ENCODE results near the gene NAALAD2. TPM values are rescaled to one million over a fixed set of nuclear protein-coding genes. Genes with fewer than 3 reads are reported as not detected.
A peak's percentile ranks its signal among the peaks of the same experiment; 100 is the strongest.
"Not testable (repeated sequence)": the region's sequence is repeated elsewhere in the genome, so short reads cannot be mapped to it uniquely, and the experiment has no call there.

NAALAD2 gene
- not detected for total RNA-seq

GRCh38 chr11:90134478-90135003 lies at the start of gene NAALAD2:
NAALAD2 (plus strand) TSS chr11:90134663; CDS start chr11:90134759, 96 bp downstream.
- ATAC-seq (replicated peaks), result no peak
- Mint-ChIP-seq H3K4me1 (no peaks in the 10 kb centered on the region), H3K36me3 (ENCODE audit: low read depth) (no peaks in the 10 kb centered on the region), H3K9me3 (no peaks in the 10 kb centered on the region), H3K27me3 (peaks cover 52% of the 10 kb centered on the region), H3K27ac (no peak within 1 kb of the TSS), H3K4me3 (peak within 1 kb of the TSS; percentile 43)

DNA sequence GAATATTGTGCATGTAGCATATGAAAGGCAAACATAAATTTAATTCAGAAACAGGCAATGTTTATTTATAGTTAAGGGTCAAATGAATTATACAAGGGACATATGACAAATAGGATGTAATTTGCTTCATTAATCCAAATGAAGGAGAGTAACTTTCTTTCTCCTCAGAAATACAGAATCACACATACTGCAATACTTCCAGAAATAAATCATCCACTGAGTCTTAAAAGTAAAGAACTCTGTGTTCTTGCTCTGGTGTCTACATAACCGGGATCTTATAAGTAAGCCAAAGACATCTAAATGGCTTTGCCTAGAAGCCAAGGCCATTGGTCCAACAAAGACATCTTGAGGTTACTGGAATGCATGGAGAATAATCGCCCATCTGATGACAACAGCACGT lies 48.8 kb upstream of the NAALAD2 start, which contains the start of gene UBTFL1:
Gene UBTFL1, plus strand, starts transcription at position 301 of the 400 bp plus-strand sequence. Its CDS starts 0 bp downstream, at position 301.
- not testable (repeated sequence) for ATAC-seq (replicated peaks); H3K4me3 Mint-ChIP-seq; H3K4me1 Mint-ChIP-seq; H3K36me3 Mint-ChIP-seq (ENCODE audit: low read depth); H3K9me3 Mint-ChIP-seq; H3K27ac Mint-ChIP-seq; H3K27me3 Mint-ChIP-seq

DNA sequence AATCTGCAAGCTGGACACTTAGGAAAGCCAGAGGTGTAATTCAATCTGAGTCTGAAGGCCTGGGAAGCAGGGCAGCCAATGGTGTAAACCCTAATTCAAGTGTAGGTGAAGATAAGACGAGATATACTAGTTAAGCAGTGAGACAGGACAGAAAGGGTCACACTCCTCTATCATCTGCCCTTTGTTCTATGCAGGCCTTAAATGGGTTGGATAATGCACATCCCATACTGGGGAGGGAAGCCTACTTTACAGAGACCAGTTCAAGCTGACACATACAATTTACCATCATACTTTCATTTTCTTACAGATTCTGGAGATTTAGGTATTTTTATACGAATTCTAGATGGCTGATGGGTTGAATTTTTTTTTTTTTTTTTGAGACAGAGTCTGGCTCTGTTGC lies 45.7 kb upstream of the NAALAD2 start:
- not testable (repeated sequence) for H3K9me3 Mint-ChIP-seq; ATAC-seq (replicated peaks); H3K4me1 Mint-ChIP-seq

DNA sequence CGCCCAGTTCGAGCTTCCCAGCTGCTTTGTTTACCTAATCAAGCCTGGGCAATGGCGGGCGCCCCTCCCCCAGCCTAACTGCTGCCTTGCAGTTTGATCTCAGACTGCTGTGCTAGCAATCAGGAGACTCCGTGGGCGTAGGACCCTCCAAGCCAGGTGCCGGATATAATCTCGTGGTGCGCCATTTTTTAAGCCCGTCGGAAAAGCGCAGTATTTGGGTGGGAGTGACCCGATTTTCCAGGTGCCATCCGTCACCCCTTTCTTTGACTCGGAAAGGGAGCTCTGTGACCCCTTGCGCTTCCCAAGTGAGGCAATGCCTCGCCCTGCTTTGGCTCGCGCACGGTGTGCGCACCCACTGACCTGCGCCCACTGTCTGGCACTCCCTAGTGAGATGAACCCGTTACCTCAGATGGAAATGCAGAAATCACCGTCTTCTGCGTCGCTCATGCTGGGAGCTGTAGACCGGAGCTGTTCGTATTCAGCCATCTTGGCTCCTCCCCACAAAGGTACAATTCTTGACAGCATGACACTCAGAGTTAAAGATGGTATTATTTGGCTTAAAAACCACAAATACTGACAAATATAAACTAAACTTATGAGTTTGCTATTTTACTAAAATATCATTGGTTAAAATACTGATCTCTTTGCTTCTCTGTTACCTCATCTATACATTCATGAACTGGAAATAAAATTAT lies 39.1 kb upstream of the NAALAD2 start:
- not testable (repeated sequence) for H3K27me3 Mint-ChIP-seq; H3K4me3 Mint-ChIP-seq; H3K27ac Mint-ChIP-seq; H3K4me1 Mint-ChIP-seq; H3K36me3 Mint-ChIP-seq (ENCODE audit: low read depth); ATAC-seq (replicated peaks); H3K9me3 Mint-ChIP-seq

More for the DNA sequence above, 45.7 kb upstream of the NAALAD2 start:
- H3K27ac Mint-ChIP-seq; H3K4me3 Mint-ChIP-seq; H3K27me3 Mint-ChIP-seq; H3K36me3 Mint-ChIP-seq (ENCODE audit: low read depth): not testable (repeated sequence)

DNA sequence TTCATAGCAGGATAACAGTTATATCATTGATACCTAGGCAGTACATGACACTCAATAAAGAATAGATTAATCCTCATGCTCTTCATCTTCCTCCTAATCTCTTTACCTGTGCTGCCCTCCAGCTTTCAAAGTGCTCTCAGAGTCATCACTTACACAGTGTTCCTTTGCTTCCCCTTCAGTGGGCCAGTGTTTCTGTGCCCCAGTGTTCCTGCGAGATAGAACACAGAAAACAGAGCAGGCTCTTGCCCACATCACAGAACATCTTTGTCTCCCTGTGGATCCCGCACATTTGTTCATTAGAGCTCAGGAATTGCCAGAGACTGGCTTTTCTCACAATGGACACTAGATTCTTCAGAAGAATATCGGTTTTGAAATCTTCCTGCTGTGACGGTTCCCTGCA lies 36.2 kb upstream of the NAALAD2 start:
- H3K27ac Mint-ChIP-seq; H3K9me3 Mint-ChIP-seq; H3K36me3 Mint-ChIP-seq (ENCODE audit: low read depth); H3K27me3 Mint-ChIP-seq; ATAC-seq (replicated peaks); H3K4me1 Mint-ChIP-seq; H3K4me3 Mint-ChIP-seq: not testable (repeated sequence)

- H3K27ac Mint-ChIP-seq, result no peak overlapping the region
- H3K4me3 Mint-ChIP-seq, result no peak overlapping the region
- H3K9me3 Mint-ChIP-seq, result no peaks in the 10 kb centered on the region
- peaks cover 3% of the 10 kb centered on the region for H3K27me3 Mint-ChIP-seq
- no peaks in the 10 kb centered on the region for H3K36me3 Mint-ChIP-seq (ENCODE audit: low read depth)
- ATAC-seq (replicated peaks), result no peak
- H3K4me1 Mint-ChIP-seq, result no peaks in the 10 kb centered on the region
These were observed 34.0 kb upstream of the NAALAD2 start for GRCh38 chr11:90100431-90100830.

DNA sequence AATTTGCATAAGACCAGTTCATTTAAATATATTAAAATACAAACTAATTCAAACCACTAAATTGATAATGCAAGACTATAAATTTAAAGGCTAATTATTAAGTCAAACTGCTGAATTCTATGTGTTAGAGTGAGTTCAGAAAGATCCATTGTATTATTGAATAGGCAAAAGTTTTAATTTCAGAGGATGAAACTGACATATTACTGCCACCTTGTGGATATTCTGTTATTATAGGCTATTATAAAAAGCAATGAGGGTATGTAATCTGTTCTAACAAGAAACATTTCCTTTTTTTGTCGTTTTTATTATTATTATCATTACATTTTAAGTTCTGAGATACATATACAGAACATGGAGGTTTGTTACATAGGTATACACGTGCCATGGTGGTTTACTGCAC lies 20.9 kb upstream of the NAALAD2 start:
- no peaks in the 10 kb centered on the region for H3K36me3 Mint-ChIP-seq (ENCODE audit: low read depth)
- no peak for ATAC-seq (replicated peaks)
- no peaks in the 10 kb centered on the region for H3K9me3 Mint-ChIP-seq
- H3K4me1 Mint-ChIP-seq, result no peaks in the 10 kb centered on the region
- H3K27me3 Mint-ChIP-seq, result peaks cover 8% of the 10 kb centered on the region
- H3K27ac Mint-ChIP-seq, result no peak overlapping the region
- no peak overlapping the region for H3K4me3 Mint-ChIP-seq

DNA sequence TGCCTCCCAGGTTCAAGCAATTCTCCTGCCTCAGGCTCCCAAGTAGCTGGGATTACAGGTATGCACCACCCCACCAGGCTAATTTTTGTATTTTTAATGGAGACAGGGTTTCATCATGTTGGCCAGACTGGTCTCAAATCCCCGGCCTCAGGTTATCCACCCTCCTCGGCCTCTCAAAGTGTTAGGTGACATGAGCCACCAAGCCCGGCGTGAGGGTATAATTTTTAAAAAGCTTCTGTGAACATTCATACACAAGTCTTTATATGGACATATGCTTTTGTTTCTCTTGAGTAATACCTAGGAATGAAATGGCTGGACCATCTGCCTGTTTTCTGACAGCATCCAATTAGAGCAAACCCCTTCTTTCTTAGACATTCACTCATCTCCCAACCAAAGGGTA lies 14.3 kb upstream of the NAALAD2 start:
- no peaks in the 10 kb centered on the region for H3K36me3 Mint-ChIP-seq (ENCODE audit: low read depth)
- H3K27ac Mint-ChIP-seq, result no peak overlapping the region
- no peak for ATAC-seq (replicated peaks)
- H3K27me3 Mint-ChIP-seq, result peaks cover 4% of the 10 kb centered on the region
- no peaks in the 10 kb centered on the region for H3K4me1 Mint-ChIP-seq
- H3K4me3 Mint-ChIP-seq, result no peak overlapping the region
- H3K9me3 Mint-ChIP-seq, result no peaks in the 10 kb centered on the region

GRCh38 chr11:90124371-90124770 lies 10.1 kb upstream of the NAALAD2 start:
- no peak for ATAC-seq (replicated peaks)
- Mint-ChIP-seq H3K4me3 (no peak overlapping the region), H3K9me3 (no peaks in the 10 kb centered on the region), H3K27me3 (peaks cover 14% of the 10 kb centered on the region), H3K27ac (no peak overlapping the region), H3K36me3 (ENCODE audit: low read depth) (no peaks in the 10 kb centered on the region), H3K4me1 (no peaks in the 10 kb centered on the region)

DNA sequence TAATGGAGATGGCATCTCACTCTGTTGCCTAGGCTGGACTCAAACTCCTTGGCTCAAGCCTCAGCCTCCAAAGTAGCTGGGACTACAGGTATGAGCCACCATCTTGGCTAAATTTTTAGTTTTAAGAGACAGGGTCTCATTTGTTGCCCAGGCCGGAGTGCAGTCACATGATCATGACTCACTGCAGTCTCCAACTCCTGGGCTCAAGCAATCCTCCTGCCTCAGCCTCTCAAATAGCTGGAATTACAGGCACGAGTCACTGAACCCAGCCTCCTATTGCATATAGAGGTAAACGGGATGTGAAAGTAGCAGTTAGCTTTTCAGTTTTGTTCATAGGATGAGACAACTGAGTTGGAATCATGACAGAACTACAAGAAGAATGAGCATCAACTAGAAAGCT lies 9.5 kb upstream of the NAALAD2 start:
- Mint-ChIP-seq H3K4me1 (no peaks in the 10 kb centered on the region), H3K27ac (no peak overlapping the region), H3K4me3 (no peak overlapping the region), H3K9me3 (no peaks in the 10 kb centered on the region), H3K27me3 (peaks cover 19% of the 10 kb centered on the region), H3K36me3 (ENCODE audit: low read depth) (no peaks in the 10 kb centered on the region)
- ATAC-seq (replicated peaks), result no peak

GRCh38 chr11:90133560-90134477 lies 644 bp upstream of the NAALAD2 start:
- no peak for ATAC-seq (replicated peaks)
- Mint-ChIP-seq H3K27me3 (peaks cover 53% of the 10 kb centered on the region), H3K4me1 (no peaks in the 10 kb centered on the region), H3K36me3 (ENCODE audit: low read depth) (no peaks in the 10 kb centered on the region), H3K27ac (no peak overlapping the region), H3K4me3 (peak overlapping the region; percentile 43), H3K9me3 (no peaks in the 10 kb centered on the region)

GRCh38 chr11:90135016-90135415 lies 553 bp downstream of the NAALAD2 start:
- no peak overlapping the region for H3K27ac Mint-ChIP-seq
- no peaks in the 10 kb centered on the region for H3K4me1 Mint-ChIP-seq
- peaks cover 52% of the 10 kb centered on the region for H3K27me3 Mint-ChIP-seq
- no peaks in the 10 kb centered on the region for H3K36me3 Mint-ChIP-seq (ENCODE audit: low read depth)
- ATAC-seq (replicated peaks), result no peak
- H3K4me3 Mint-ChIP-seq, result peak overlapping the region; percentile 43
- no peaks in the 10 kb centered on the region for H3K9me3 Mint-ChIP-seq

DNA sequence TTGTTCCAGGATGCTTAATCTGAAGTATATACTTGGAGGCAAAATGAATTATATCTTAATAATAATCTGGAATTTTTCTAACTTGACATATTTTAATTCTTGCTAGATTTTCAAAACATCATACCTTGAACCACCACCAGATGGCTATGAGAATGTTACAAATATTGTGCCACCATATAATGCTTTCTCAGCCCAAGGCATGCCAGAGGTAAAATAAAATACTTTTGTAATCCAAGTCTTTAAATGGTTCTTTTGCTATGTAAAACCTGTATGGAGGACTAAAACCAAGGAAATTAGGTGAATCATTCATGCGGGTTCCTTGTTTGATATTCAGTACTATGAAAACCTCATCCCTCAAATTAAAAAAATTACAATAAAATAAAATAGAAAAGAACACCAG lies 14.4 kb downstream of the NAALAD2 start:
- Mint-ChIP-seq H3K9me3 (no peaks in the 10 kb centered on the region), H3K27ac (no peak overlapping the region), H3K36me3 (ENCODE audit: low read depth) (no peaks in the 10 kb centered on the region), H3K4me1 (no peaks in the 10 kb centered on the region), H3K4me3 (no peak overlapping the region), H3K27me3 (peaks cover 25% of the 10 kb centered on the region)
- no peak for ATAC-seq (replicated peaks)

- not testable (repeated sequence) for H3K36me3 Mint-ChIP-seq (ENCODE audit: low read depth); H3K9me3 Mint-ChIP-seq; ATAC-seq (replicated peaks); H3K27ac Mint-ChIP-seq; H3K4me1 Mint-ChIP-seq; H3K4me3 Mint-ChIP-seq
- peaks cover 16% of the 10 kb centered on the region for H3K27me3 Mint-ChIP-seq
These were observed 32.6 kb downstream of the NAALAD2 start for GRCh38 chr11:90166982-90167573.

All from activated T-helper 17 cell treated with anti-CD3 and anti-CD28 coated beads, Interleukin-2, amount 50 U/mL, for 72 hours (primary cell).